HT1080 (cell line): Measurements from ENCODE around the gene FOXJ2. TPM values are rescaled to one million over a fixed set of nuclear protein-coding genes. Genes with fewer than 3 reads are reported as not detected.
"Not testable (repeated sequence)": the region's sequence is repeated elsewhere in the genome, so short reads cannot be mapped to it uniquely, and the experiment has no call there.

Source experiments
- DNase-seq: peaks from one replicate; pipeline ENCODE4 v3.0.0-alpha.2; 2015; ENCODE audit warnings: low read depth
- total RNA-seq: library from RNA; depleted of rRNA; stranded (reverse); fragments of >200 nt; shearing (Covaris generic); gene quantifications from 2 replicates; pipeline ENCODE4 v1.2.3, GENCODE V29; 2014

Gene FOXJ2
- total RNA-seq, 1 experiment from 2014 or later: 7.4 TPM

DNA sequence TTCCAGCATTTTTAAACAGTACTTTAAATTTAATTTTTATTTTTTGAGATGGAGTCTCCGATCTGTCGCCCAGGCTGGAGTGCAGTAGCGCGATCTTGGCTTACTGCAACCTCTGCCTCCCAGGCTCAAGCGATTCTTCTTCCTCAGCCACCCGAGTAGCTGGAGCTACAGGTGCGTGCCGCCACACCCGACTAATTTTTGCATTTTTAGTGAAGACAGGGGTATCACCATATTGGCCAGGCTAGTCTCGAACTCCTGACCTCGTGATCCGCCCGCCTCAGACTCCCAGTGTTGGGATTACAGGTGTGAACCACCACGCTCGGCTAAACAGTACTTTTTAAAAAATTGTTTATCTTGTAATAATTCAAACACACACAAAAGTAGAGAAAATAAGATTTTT lies 4.2 kb upstream of the FOXJ2 start:
- DNase-seq: no peak

DNA sequence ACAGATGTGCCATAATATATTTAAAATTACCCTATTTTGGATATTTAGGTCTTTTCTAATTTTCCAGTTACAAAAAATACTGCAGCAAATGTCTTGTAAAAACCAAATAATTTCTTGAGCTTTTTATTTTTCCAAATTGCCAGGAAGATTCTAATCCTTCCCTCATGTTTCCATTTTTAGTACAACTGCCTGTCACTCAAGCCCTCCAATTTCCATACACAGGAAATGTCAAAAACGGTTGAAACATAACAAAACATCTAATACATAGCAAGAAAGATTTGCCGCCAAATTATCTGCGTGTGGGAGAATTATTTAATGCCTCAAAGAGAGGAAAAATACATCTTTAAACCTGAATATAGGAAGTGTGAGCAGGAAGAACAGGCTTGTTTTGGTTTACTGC lies 2.3 kb upstream of the FOXJ2 start:
- no peak for DNase-seq

DNA sequence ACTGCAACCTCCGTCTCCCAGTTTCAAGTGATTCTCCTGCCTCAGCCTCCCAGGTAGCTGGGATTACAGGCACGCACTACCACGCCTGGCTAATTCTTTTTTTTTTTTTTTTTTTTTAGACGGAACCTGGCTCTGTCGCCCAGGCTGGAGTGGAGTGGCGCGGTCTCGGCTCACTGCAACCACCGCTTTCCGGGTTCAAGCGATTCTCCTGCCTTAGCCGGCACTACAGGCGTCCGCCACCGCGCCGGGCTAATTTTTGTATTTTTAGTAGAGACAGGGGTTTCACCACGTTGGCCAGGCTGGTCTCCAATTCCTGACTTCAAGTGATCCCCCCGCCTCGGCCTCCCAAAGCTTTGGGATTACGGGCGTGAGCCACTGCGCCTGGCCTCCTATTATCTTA lies 1.5 kb upstream of the FOXJ2 start:
- not testable (repeated sequence) for DNase-seq

DNA sequence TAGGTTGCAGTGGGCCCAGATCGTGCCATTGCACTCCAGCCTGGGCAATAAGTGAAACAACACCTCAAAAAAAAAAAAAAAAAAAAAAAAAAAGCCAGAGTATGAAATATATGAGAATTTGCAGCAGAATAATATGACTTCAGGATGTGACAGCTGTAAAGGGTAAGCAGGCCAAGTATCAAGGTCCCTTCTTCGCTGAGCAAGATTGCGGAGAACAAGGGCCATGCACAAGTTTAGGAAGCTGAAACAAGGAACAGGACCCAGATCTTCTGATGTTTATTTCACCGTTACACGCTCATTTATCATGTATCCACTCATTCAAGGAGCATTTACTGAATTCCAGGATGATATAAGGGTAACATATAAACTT lies 659 bp upstream of the FOXJ2 start:
- no peak for DNase-seq

DNA sequence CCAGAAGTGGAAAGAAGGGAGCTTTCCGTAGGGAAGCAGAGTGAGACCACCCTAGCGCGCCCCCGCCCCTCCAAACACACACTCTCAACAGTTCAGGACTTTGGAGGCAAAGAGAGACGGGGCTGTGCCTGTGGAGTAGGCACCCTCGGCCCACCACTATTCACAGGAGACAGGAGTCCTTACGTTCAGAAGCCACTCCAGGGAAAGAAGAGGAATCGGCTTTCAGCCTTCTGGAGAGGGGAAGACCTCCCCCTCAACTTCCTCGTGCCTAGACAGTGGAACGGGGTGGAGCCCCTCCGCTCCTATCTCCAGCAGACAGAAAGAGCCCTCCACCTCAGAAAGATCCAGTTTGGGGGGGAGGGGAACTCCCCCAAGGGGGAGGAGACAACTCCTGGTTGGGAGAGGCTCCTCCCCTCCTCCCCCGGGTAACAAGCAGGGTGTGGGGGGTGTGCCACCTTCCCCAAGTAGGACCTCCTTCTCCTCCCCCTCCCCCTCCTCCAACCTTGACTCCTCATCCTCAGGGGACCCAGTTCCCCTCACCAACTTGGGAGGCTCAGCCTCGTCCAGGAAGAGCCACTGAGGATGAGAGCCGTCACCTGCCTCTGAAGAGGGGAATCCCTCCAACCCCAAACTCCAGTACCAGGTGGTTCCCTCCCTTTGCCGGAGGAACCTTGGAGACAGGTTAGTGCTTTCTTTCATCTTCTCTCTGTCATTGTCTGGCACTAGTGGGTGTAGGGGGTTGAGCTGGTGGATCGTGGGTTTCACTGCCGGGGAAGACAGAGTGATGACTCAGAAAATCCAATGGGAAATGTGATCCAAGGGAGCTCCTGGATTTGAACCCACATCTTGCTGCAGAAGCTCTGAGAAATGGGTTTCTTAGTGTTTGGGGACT lies 883 bp downstream of the FOXJ2 start:
- peak; percentile 48 for DNase-seq

DNA sequence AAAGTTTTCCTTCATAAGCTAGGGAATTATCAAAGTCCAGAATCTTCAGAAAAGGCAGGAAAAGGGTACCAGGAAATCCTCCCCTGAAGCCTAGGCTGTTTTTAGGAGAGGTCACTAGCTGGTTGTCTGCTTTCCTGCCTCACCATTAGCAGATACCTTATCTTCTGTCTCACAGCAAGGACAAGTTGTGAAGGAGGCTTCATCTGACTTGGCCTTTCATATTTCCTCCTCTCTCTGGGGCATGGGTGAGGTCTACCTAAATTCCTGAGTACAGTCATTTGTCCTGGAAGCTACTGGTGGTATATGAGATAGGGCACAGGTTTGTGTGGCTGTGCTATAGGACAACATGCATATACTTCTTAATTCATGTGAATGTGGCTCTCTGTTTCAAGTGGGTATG lies 2.3 kb downstream of the FOXJ2 start:
- DNase-seq: no peak

DNA sequence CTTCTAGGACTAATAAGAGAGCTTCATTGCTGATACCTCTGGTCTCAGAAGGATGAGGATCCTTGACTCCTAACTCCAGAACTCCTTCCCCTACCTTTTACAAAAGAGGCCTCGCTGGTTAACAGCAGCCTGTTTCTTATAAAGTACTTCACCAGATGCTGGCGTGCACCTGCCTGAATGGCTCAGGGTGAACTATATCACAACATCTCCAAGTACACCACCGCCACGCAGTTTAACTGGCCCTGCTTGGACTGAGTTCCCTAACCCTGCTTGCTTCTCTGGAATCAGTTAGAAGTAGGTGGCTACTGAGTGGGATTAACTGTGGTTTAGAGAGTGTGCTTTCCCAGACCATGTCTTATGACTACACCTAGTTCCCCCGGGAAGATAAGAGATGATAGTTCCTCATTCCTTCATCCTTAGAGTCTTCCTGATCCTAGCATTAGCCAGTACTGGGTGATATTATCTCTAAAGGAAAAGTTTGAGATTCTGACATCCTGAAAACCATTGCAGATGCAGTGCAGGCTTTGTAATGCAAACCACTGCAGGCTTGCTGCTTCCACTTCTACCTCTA lies 3.0 kb downstream of the FOXJ2 start:
- no peak for DNase-seq

DNA sequence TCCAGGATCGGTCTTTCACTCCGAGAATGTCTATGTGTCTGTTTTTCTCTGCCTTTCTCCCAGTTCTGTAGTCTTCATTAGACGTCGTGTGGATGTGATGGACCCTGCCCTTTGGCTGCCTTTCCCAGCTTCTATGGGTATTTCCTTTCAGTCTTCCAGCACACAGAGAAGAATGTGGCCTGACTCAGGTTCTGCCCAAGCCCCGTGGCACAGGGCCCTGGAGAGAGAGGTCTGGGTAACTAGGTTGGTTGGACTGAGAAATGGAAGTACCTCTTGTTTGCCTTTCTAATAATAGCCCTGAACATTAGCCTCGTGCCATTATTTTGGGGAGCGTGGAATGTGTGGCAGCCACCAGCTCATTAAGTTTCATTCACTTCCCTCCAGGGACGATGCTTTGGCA lies 3.8 kb downstream of the FOXJ2 start:
- no peak for DNase-seq

DNA sequence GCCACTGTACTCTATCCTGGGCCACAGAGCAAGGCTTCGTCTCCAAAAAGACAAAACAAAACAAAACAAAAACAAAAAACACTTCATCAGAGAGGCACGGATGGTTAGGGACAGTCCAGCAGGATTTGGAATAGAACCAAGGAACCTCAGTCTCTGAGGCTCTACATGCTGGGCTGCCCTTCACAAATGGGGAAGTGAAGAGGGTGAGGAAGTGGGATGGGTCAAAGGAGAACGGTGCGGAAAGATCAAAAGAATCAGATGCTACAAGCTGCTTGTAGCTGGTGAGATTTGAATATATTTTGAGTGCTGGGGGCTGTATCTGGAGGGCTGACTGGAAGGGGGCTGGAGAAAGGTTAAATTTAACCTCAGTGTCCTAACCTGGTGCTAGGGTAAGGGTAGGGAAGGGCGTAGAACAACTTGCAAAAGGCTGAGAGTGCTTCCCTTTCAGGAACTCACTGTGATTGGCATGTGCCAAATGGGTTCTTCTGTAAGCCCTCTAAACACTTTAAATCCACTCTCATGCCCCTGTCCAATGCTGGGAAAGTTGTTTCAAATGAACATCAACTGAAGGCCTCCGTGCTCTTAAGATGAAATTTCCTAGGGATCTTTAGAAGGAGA lies 4.6 kb downstream of the FOXJ2 start:
- no peak for DNase-seq

DNA sequence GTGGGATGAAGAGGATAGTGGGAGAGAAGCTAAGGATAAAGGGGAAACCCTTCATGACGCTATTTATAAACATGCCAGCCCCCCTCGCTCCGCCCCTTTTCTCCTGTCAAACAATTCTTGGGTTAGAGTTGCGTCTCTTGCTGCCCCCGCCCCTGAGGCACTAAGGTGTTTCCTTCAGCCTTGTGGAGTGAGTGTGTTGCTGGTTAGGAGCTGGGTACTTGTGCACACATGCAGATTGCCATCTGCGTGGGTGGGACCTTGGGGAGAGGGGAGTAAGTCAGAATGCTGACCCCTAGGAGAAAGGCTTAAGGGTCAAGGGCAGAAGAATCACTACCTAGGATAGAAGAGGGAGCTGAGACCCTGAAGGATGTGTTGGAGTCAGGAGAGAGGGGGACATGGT lies 5.4 kb downstream of the FOXJ2 start:
- no peak for DNase-seq

DNA sequence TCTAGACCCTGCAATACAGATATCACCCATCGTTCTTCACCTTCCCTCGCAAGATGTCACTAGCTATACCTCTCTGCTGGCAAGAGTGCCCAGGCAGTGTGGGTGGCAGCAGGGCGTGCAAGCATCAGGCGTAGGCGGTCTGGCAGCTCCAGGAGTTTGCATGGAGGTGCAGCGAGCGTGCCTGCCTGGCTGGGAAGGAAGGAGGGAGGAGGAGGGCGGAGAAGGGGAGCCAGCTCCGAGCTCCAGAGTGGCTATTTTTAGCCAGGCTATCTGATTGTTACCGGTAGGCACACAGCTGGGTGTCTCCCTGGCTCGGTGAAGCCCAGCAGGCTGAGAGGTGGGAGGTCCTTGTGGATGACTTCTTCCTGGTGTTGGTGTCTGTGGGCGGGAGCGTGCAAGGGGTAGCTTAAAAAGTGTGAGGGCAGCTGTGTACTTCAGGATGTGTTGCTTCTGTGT lies 6.2 kb downstream of the FOXJ2 start:
- DNase-seq: peak; percentile 30

DNA sequence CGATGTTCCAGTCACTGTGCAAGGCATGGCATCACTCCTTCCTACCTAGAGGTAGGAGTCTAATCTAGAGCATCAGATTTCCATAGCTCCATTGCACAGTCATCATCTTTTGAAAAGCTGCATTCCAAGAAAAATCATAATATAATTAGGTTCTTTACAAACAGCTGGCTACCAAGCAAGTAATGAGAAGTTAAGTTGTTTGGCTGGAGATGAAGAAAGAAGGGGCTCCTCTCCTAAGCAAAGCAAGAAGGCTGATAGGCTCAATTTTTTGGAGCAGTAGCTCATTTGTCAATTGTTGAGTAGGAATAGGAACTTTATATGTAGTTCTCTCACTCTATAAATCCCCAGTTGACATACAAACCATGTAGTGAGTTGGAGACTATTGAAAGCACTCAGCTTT lies 8.3 kb downstream of the FOXJ2 start:
- no peak for DNase-seq

DNA sequence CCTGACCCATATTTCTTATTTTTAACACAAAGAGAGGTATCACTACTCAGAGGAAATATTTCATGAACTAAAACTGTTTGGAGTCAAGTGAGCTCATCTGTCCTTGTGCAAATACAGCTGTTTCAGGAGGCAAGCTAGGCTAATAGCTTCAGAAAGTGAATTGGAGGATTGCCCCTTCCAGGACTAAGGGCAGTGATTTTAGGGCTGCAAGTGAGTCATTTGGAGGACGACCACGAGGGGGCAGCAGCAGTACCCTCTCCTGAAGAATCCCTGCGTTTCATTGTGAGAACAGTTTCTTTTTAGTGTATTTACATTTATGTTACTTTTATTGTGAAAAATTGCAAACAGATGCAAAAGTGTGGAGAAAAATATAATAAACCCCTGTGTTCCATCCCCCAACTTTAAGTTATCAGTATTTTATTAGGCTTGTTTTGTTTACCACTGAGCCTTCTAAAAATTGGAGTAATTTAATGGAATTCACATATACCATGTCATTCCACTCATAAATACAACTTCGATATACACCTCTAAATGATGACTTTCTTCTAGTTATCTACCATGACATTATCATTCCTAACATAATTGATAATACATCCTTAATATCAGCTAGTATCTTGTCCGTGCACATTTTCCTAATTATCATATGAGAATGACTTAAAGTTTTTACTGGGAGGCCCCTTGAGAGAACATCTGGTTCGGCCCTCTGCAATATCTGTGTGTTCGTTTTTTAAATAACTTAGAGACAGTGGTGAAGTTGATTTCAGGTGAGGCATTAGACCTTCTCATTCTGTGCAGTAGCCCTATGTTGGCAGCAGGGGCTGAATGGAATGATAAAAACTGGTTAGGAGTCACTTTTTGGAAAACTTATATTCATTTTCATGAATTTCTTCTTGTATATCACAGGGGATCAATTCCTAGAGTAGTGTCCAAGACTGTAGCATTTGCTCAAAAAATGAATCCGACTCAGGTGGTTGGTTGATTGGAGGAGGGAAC lies 13.7 kb downstream of the FOXJ2 start:
- DNase-seq: peak; percentile 72

DNA sequence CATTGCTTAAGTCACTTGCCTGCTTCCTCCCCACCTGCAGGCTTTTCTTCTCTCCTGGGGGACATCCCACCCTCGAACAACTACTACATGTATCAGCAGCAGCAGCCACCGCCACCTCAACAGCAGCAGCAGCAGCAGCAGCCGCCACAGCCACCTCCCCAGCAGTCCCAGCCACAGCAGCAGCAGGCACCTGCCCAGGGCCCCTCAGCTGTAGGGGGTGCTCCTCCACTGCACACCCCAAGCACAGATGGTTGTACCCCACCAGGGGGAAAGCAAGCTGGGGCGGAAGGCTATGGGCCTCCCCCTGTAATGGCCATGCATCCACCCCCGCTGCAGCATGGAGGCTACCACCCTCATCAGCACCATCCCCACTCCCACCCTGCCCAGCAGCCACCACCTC lies 15.3 kb downstream of the FOXJ2 start:
- DNase-seq: no peak

DNA sequence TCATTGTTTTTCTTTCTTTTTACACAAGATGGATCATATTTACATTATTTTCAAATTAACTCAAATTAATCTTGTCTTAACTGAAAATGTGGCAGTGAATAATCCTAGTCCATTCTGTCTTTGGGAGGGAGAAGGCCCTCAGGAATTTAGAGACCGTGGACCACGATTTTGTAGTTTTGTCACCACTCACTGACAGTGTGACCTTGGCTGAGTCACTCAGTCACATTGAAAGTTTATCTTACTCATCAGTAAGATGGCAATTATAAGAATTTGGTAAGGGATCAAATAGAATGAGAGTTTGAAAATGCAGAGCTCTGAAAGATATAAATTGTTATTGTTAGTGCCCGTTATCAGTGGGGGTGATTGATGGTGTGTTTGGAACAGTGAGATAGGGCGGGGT lies 16.4 kb downstream of the FOXJ2 start:
- no peak for DNase-seq

DNA sequence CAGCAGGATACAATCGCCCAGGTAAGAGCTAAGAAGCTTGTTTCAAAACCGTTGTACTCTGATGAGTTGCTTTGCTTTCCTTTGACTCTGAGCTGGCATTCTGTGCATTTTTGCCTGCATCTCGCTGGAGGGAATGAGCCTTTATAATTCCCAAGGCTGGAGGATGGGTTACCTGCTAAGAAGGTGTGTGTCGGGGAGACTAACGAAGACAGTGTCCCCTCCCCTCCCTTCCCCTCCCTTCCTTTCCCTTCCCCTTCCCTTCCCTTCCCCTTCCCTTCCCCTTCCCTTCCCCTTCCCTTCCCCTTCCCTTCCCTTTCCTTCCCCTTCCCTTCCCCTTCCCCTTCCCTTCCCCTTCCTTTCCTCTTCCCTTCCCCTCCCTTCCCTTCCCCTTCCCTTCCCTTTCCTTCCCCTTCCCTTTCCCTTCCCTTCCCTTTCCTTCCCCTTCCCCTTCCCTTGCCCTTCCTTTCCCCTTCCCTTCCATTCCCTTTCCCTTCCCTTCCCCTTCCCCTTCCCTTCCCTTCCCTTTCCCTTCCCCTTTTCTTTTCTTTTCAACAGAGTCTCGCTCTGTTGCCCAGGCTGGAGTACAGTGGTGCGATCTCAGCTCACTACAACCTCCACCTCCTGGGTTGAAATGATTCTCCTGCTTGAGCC lies 18.2 kb downstream of the FOXJ2 start:
- no peak for DNase-seq

DNA sequence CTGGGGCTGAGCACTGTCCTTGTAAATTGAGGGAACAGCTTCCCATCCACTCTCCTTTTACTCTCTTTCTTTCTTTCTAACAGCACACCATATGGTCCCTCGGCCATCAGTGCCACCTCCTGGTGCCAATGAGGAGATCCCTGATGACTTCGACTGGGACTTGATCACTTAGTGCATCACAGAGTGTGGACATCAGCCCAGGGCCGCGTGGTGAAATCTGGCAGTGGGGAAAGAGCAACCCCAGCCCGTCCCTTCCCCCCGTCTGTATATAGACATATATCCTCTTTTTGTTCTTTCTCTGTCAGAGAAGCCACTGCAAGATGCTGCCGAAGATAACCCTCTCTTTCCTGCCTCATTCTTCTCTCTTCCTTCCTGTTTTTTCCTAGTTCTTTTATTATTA lies 20.2 kb downstream of the FOXJ2 start:
- no peak for DNase-seq

DNA sequence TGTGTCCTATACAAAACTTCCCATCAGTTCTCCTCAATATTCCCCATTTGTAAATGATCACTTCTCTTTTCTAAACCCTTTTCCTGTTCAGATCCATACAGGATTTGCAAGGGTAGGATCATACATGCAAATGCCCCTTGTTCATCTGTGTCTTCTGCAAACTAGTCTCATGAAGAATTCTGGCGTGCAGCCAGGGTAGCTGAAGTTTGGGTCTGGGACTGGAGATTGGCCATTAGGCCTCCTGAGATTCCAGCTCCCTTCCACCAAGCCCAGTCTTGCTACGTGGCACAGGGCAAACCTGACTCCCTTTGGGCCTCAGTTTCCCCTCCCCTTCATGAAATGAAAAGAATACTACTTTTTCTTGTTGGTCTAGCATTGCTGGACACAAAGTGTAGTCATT lies 22.3 kb downstream of the FOXJ2 start:
- no peak for DNase-seq

DNA sequence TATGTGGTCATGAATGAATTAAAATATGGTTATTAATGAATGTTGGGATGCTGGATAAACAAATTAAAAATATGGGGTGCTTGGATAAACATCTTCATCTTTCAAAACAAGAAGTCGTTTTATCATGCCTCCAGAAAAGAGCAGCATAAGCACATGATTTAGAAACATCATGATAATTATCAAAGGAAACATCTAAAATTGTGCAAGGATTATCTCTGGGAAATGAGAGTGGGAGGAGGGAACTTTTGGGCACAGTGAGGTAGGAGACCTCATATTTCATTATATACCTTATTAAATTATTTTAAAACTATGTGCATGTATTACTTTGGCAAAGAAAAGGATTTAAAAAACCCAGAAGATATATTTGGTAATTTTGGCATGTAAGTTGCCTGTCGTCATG lies 24.8 kb downstream of the FOXJ2 start:
- no peak for DNase-seq

DNA sequence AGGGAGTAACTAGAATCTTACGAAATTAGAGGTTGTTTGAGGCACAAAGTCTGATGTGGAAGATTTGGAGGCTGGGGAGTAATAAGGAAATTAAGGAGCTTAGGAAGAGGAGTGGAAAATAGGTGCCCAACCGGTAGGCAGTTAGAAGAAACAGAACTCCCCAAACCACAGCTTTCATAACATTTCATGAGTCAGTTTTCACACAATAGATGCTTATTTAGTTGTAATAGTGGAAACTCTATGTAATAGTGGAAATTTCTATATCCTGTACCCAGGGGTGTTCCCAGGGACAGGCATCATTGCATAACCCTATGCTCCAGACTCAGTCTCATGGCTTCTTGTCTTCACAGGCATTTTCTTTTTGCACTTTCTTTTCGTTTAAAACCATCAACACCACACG lies 25.3 kb downstream of the FOXJ2 start:
- DNase-seq: peak; percentile 31

DNA sequence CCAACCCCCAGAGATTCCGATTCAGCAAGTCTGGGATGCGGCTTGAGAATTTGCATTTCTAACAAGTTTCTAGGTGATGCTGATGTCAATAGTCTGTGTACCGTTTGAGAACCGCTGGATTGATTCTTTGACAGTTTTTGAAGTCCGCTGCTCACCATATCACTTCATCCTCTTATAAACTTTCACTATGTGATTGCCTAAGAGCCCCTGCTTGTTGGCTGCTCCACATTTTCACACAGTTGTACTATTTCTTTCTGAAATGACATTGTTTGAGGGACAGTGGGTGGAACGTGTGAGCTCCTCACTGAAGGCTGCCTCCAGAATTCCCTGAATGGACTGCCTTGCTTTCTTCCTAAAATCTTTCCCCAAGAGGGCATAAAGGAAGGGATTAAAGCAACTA lies 26.0 kb downstream of the FOXJ2 start:
- no peak for DNase-seq
